HS-27A (cell line): ENCODE data around the gene DNLZ.

Experiments
- DNase-seq: peaks from one replicate; pipeline ENCODE4 v3.0.0-alpha.2; 2012; ENCODE audit warnings: low read depth, missing footprints

DNLZ gene

GRCh38 chr9:136395345-136396218, 32.0 kb upstream of the DNLZ start:
- DNase-seq: no peak

GRCh38 chr9:136395020-136395340, 31.4 kb upstream of the DNLZ start:
- no peak for DNase-seq

GRCh38 chr9:136394312-136395019, 30.9 kb upstream of the DNLZ start:
- DNase-seq: no peak

GRCh38 chr9:136393531-136393930, 30.0 kb upstream of the DNLZ start:
- DNase-seq: no peak

- no peak for DNase-seq
Observed at GRCh38 chr9:136392538-136393449, 29.2 kb upstream of the DNLZ start.

- DNase-seq: no peak
Observed at GRCh38 chr9:136391737-136392537, 28.4 kb upstream of the DNLZ start.

- DNase-seq: no peak
Observed at GRCh38 chr9:136389396-136389795, 25.9 kb upstream of the DNLZ start.

- no peak for DNase-seq
Observed at GRCh38 chr9:136387217-136387616, 23.7 kb upstream of the DNLZ start.

GRCh38 chr9:136386018-136386417, 22.5 kb upstream of the DNLZ start:
- no peak for DNase-seq

GRCh38 chr9:136385015-136385414, 21.5 kb upstream of the DNLZ start:
- no peak for DNase-seq

GRCh38 chr9:136383436-136383835, 19.9 kb upstream of the DNLZ start:
- no peak for DNase-seq

GRCh38 chr9:136381966-136382513, 18.5 kb upstream of the DNLZ start:
- DNase-seq: no peak

GRCh38 chr9:136381311-136381710, 17.8 kb upstream of the DNLZ start:
- no peak for DNase-seq

GRCh38 chr9:136380381-136380780, 16.8 kb upstream of the DNLZ start:
- no peak for DNase-seq

GRCh38 chr9:136379891-136380290, 16.3 kb upstream of the DNLZ start:
- no peak for DNase-seq

GRCh38 chr9:136379401-136379800, 15.9 kb upstream of the DNLZ start:
- no peak for DNase-seq

- no peak for DNase-seq
Observed at GRCh38 chr9:136379003-136379287, 15.4 kb upstream of the DNLZ start.

- DNase-seq: no peak
Observed at GRCh38 chr9:136378170-136379002, 14.8 kb upstream of the DNLZ start.

GRCh38 chr9:136377341-136378169, 14.0 kb upstream of the DNLZ start:
- no peak for DNase-seq

- DNase-seq: no peak
Observed at GRCh38 chr9:136376457-136376856, 12.9 kb upstream of the DNLZ start.
